WTC11 (cell line): ENCODE measurements around the gene CREBRF. TPM values are rescaled to one million over a fixed set of nuclear protein-coding genes. Genes with fewer than 3 reads are reported as not detected.
A peak's percentile ranks its signal among the peaks of the same experiment; 100 is the strongest.

Experiments
- ATAC-seq: fragments of 200-7000 bp; cut with Tn5 transposase; 2 replicates; pipeline ENCODE4 v1.10.0; 2021; ENCODE audit warnings: mild to moderate bottlenecking, moderate library complexity
- CTCF ChIA-PET: fragments of 300-600 bp; sonication (Branson Sonifier 250); formaldehyde crosslinking; loops from one replicate; lab custom pipeline; 2021; ENCODE audit warnings: antibody characterized with exemption; lab: Charles Lee
- POLR2A ChIA-PET: fragments of 350-600 bp; sonication (Branson Sonifier 250); formaldehyde crosslinking; loops from one replicate; lab custom pipeline; 2021; ENCODE audit warnings: antibody characterized with exemption; lab: Charles Lee
- DNase-seq: peaks from one replicate; pipeline ENCODE4 v3.0.0; 2021; ENCODE audit warnings: low spot score
- H3K27ac Mint-ChIP-seq: 2 replicates; pipeline ENCODE4 v1.8.0; 2021; ENCODE audit warnings: mixed read lengths
- H3K27me3 Mint-ChIP-seq: 2 replicates; pipeline ENCODE4 v1.8.0; 2021; ENCODE audit warnings: low read depth, mild to moderate bottlenecking, moderate library complexity, mixed read lengths
- H3K36me3 Mint-ChIP-seq: 2 replicates; pipeline ENCODE4 v1.8.0; 2021; ENCODE audit warnings: mixed read lengths
- H3K4me1 Mint-ChIP-seq: 2 replicates; pipeline ENCODE4 v1.8.0; 2022; ENCODE audit warnings: mixed read lengths
- H3K4me3 Mint-ChIP-seq: 2 replicates; pipeline ENCODE4 v1.8.0; 2021; ENCODE audit warnings: mild to moderate bottlenecking, moderate library complexity, mixed read lengths
- H3K9me3 Mint-ChIP-seq: 2 replicates; pipeline ENCODE4 v1.8.0; 2021; ENCODE audit warnings: mixed read lengths
- AFF4 ChIP-seq: sonication (generic); formaldehyde crosslinking; IDR thresholded peaks from 2 replicates; pipeline ENCODE4 v1.8.1; 2023; ENCODE audit warnings: mild to moderate bottlenecking, missing genetic modification reagents, borderline replicate concordance
- ATF2 ChIP-seq: sonication (generic); formaldehyde crosslinking; IDR thresholded peaks from 2 replicates; pipeline ENCODE4 v1.8.1; 2022; ENCODE audit warnings: low read depth, missing genetic modification reagents, borderline replicate concordance
- CREB1 ChIP-seq: sonication (generic); formaldehyde crosslinking; IDR thresholded peaks from 2 replicates; pipeline ENCODE4 v1.8.0; 2023; ENCODE audit warnings: mild to moderate bottlenecking, missing genetic modification reagents
- CREM ChIP-seq: sonication (generic); formaldehyde crosslinking; IDR thresholded peaks from 2 replicates; pipeline ENCODE4 v1.8.1; 2022; ENCODE audit warnings: mild to moderate bottlenecking, missing genetic modification reagents, moderate library complexity
- ELF4 ChIP-seq: sonication (generic); formaldehyde crosslinking; IDR thresholded peaks from 2 replicates; pipeline ENCODE4 v1.8.1; 2022; ENCODE audit warnings: low read depth, mild to moderate bottlenecking, moderate library complexity, missing genetic modification reagents
- EMX1 ChIP-seq: fragments of 250-450 bp; sonication (Bioruptor Pico); IDR thresholded peaks from 2 replicates; pipeline ENCODE4 v1.8.0; 2021; ENCODE audit warnings: mild to moderate bottlenecking
- HMGXB4 ChIP-seq: sonication (generic); formaldehyde crosslinking; IDR thresholded peaks from 2 replicates; pipeline ENCODE4 v1.8.1; 2023; ENCODE audit warnings: mild to moderate bottlenecking, moderate library complexity, missing genetic modification reagents
- IRF2 ChIP-seq: sonication (generic); formaldehyde crosslinking; IDR thresholded peaks from 2 replicates; pipeline ENCODE4 v1.8.0; 2022; ENCODE audit warnings: low read depth, missing genetic modification reagents, borderline replicate concordance
- JUN ChIP-seq: sonication (generic); formaldehyde crosslinking; IDR thresholded peaks from 2 replicates; pipeline ENCODE4 v1.8.0; 2023; ENCODE audit warnings: mild to moderate bottlenecking, missing genetic modification reagents
- MAX ChIP-seq: sonication (generic); formaldehyde crosslinking; IDR thresholded peaks from 2 replicates; pipeline ENCODE4 v1.8.0; 2022; ENCODE audit warnings: mild to moderate bottlenecking, missing genetic modification reagents
- NFYB ChIP-seq: sonication (generic); formaldehyde crosslinking; conservative IDR thresholded peaks from 2 replicates; pipeline ENCODE4 v1.8.0; 2022; ENCODE audit warnings: low read depth, missing genetic modification reagents
- PRDM15 ChIP-seq: sonication (generic); formaldehyde crosslinking; IDR thresholded peaks from 2 replicates; pipeline ENCODE4 v1.8.0; 2022; ENCODE audit warnings: missing genetic modification reagents
- SMAD4 ChIP-seq: sonication (generic); formaldehyde crosslinking; IDR thresholded peaks from 2 replicates; pipeline ENCODE4 v1.8.0; 2022; ENCODE audit warnings: mild to moderate bottlenecking, missing genetic modification reagents
- ZBTB43 ChIP-seq: sonication (generic); formaldehyde crosslinking; IDR thresholded peaks from 2 replicates; pipeline ENCODE4 v1.8.1; 2023; ENCODE audit warnings: mild to moderate bottlenecking, missing genetic modification reagents
- ZNF121 ChIP-seq: sonication (generic); formaldehyde crosslinking; IDR thresholded peaks from 2 replicates; pipeline ENCODE4 v1.8.0; 2023; ENCODE audit warnings: missing genetic modification reagents
- ZNF138 ChIP-seq: sonication (generic); formaldehyde crosslinking; conservative IDR thresholded peaks from 2 replicates; pipeline ENCODE4 v1.8.1; 2022; ENCODE audit warnings: mild to moderate bottlenecking, moderate library complexity, missing genetic modification reagents
- ZNF512 ChIP-seq: sonication (generic); formaldehyde crosslinking; IDR thresholded peaks from 2 replicates; pipeline ENCODE4 v1.8.1; 2022; ENCODE audit warnings: missing genetic modification reagents, borderline replicate concordance
- ZNF671 ChIP-seq: fragments of 250-450 bp; sonication (Bioruptor Pico); IDR thresholded peaks from 2 replicates; pipeline ENCODE4 v1.8.0; 2021; ENCODE audit warnings: mild to moderate bottlenecking
- ZSCAN18 ChIP-seq: fragments of 250-450 bp; sonication (Bioruptor Pico); IDR thresholded peaks from 2 replicates; pipeline ENCODE4 v2.1.2; 2022; ENCODE audit warnings: mild to moderate bottlenecking, moderate library complexity
- total RNA-seq: library from RNA; stranded (reverse); gene quantifications from 3 replicates; pipeline ENCODE4 v1.2.3, GENCODE V29; 2021

Gene CREBRF
- total RNA-seq, 1 experiment from 2014 or later, result 5.7 TPM

- Mint-ChIP-seq H3K27ac (0 out of 2 replicates have a peak overlapping the region, but pooled peaks have one; percentile 2), H3K27me3 (no peaks in the 10 kb centered on the region), H3K9me3 (no peaks in the 10 kb centered on the region), H3K4me3 (no peak overlapping the region), H3K36me3 (peaks cover 3% of the 10 kb centered on the region), H3K4me1 (no peaks in the 10 kb centered on the region)
- no peak for TF ChIP-seq ZBTB43 (CRISPR knock-in tag)
- TF ChIP-seq CREM (CRISPR knock-in tag), result no peak
- TF ChIP-seq ATF2 (CRISPR knock-in tag), result no peak
- ATAC-seq, result no peak
- DNase-seq, result no peak
- POLR2A ChIA-PET, result no interaction called here
- CTCF ChIA-PET, result no interaction called here
Measured at GRCh38 chr5:173027905-173028304, 28.2 kb upstream of the CREBRF start.

GRCh38 chr5:173028811-173029327, 27.3 kb upstream of the CREBRF start:
- Mint-ChIP-seq H3K4me1 (no peaks in the 10 kb centered on the region), H3K9me3 (no peaks in the 10 kb centered on the region), H3K27ac (no peak overlapping the region), H3K4me3 (no peak overlapping the region), H3K36me3 (peaks cover 3% of the 10 kb centered on the region), H3K27me3 (no peaks in the 10 kb centered on the region)
- POLR2A ChIA-PET, result no interaction called here
- ATAC-seq, result peak; percentile 41
- CTCF ChIA-PET, result no interaction called here
- DNase-seq, result no peak
- TF ChIP-seq ZNF138 (CRISPR knock-in tag), result no peak
- TF ChIP-seq PRDM15, result no peak
- no peak for TF ChIP-seq JUN
- TF ChIP-seq EMX1 (CRISPR knock-in tag), result no peak
- no peak for TF ChIP-seq CREB1 (CRISPR knock-in tag)
- no peak for TF ChIP-seq ZSCAN18
- no peak for TF ChIP-seq MAX (CRISPR knock-in tag)
- no peak for TF ChIP-seq AFF4 (CRISPR knock-in tag)
- TF ChIP-seq ZNF671, result no peak
- no peak for TF ChIP-seq ZNF512
- TF ChIP-seq NFYB (CRISPR knock-in tag), result no peak
- no peak for TF ChIP-seq IRF2 (CRISPR knock-in tag)
- no peak for TF ChIP-seq ELF4 (CRISPR knock-in tag)
- TF ChIP-seq ZNF121 (CRISPR knock-in tag), result no peak
- no peak for TF ChIP-seq HMGXB4 (CRISPR knock-in tag)
- TF ChIP-seq SMAD4 (CRISPR knock-in tag), result no peak
